Natural killer cell (primary cell): ENCODE data around the gene TAB2. TPM values are rescaled to one million over a fixed set of nuclear protein-coding genes. Genes with fewer than 3 reads are reported as not detected.
A peak's percentile ranks its signal among the peaks of the same experiment; 100 is the strongest.
"Not testable (repeated sequence)": the region's sequence is repeated elsewhere in the genome, so short reads cannot be mapped to it uniquely, and the experiment has no call there.

Experiments
- ATAC-seq, 3 donors: fragments of 150-1000 bp in 2 of 3; fragments of 200-7000 bp in 1 of 3; cut with Tn5 transposase; 1 replicate in 1 of 3; 2 replicates in 2 of 3; pipeline ENCODE4 v1.10.0; 2021; ENCODE audit warnings: mild to moderate bottlenecking in 2 of 3, moderate library complexity in 2 of 3
- DNase-seq, 2 donors: peaks; one replicate each; pipeline versions ENCODE4 v3.0.0 to v3.0.0-alpha.2; 2013 to 2021; ENCODE audit warnings: mixed read lengths in 1 of 2
- H3K27ac ChIP-seq: one replicate; pipeline ENCODE4 v1.5.1; 2013; ENCODE audit warnings: mild to moderate bottlenecking, low read length
- H3K27me3 ChIP-seq: one replicate; pipeline ENCODE4 v1.6.1; 2013; ENCODE audit warnings: low read length; ENCODE audit not compliant: control insufficient read depth, insufficient read depth
- H3K36me3 ChIP-seq: one replicate; pipeline ENCODE4 v1.6.1; 2013; ENCODE audit warnings: low read length; ENCODE audit not compliant: control insufficient read depth, insufficient read depth
- H3K4me1 ChIP-seq: one replicate; pipeline ENCODE4 v1.6.1; 2013; ENCODE audit warnings: low read length; ENCODE audit not compliant: control insufficient read depth, insufficient read depth
- H3K4me3 ChIP-seq: one replicate; pipeline ENCODE4 v1.5.1; 2013; ENCODE audit warnings: low read length
- H3K9me3 ChIP-seq: one replicate; pipeline ENCODE4 v1.6.1; 2013; ENCODE audit warnings: low read length; ENCODE audit not compliant: control insufficient read depth, insufficient read depth
- H3K27ac Mint-ChIP-seq, 2 donors: one replicate each; pipeline ENCODE4 v1.8.0; 2022; ENCODE audit warnings: mild to moderate bottlenecking in 2 of 2, mixed read lengths in 2 of 2, moderate library complexity in 1 of 2
- H3K27me3 Mint-ChIP-seq, 2 donors: one replicate each; pipeline ENCODE4 v1.8.0; 2022; ENCODE audit warnings: low read depth in 2 of 2, mixed read lengths in 2 of 2
- H3K36me3 Mint-ChIP-seq: one replicate; pipeline ENCODE4 v1.8.0; 2022; ENCODE audit warnings: mixed read lengths
- H3K4me1 Mint-ChIP-seq, 2 donors: one replicate each; pipeline ENCODE4 v1.8.0; 2022; ENCODE audit warnings: mixed read lengths in 2 of 2
- H3K4me3 Mint-ChIP-seq: one replicate; pipeline ENCODE4 v1.8.0; 2022; ENCODE audit warnings: mild to moderate bottlenecking, moderate library complexity, mixed read lengths
- H3K9me3 Mint-ChIP-seq, 2 donors: one replicate each; pipeline ENCODE4 v1.8.0; 2022; ENCODE audit warnings: mixed read lengths in 2 of 2
- CTCF ChIP-seq: fragments of 200-600 bp; IDR thresholded peaks from one replicate; pipeline ENCODE4 v1.8.0; 2022; ENCODE audit warnings: antibody characterized with exemption
- WGBS: methylation state at CpG from one replicate; pipeline ENCODE4 v1.1.7; 2013; ENCODE audit warnings: missing lambda C conversion rate; ENCODE audit not compliant: insufficient coverage; 5-methylcytosine and 5-hydroxymethylcytosine counted together
- intact Hi-C: fragments of 100-400 bp; cut with micrococcal nuclease; formaldehyde crosslinking; loops from one replicate; pipeline ENCODE4 v1.14.2; 2022
- total RNA-seq, 4 donors: library from RNA; stranded (reverse); fragments of 120-200 nt in 1 of 4; gene quantifications; one replicate each; pipeline versions ENCODE4 v1.2.3 to v1.2.4, GENCODE V29; 2013 to 2022

Gene TAB2
- total RNA-seq, 3 donors from 2014 or later (not counting 1 experiment from before 2014, with no cell fraction given) = 65.7 to 74.9 (median 68.9) TPM

- Mint-ChIP-seq H3K4me1 (peaks cover 47% of the 10 kb centered on the region in 2 donors), H3K27me3 (no peaks in the 10 kb centered on the region), H3K9me3 (no peaks in the 10 kb centered on the region), H3K36me3 (no peaks in the 10 kb centered on the region), H3K4me3 (peak overlapping the region; percentile 93), H3K27ac (peak overlapping the region; percentile 83 to 92)
- Histone ChIP-seq H3K36me3 (no peaks in the 10 kb centered on the region), H3K27ac (peak overlapping the region; percentile 82), H3K4me3 (peak overlapping the region; percentile 71), H3K9me3 (no peaks in the 10 kb centered on the region), H3K27me3 (no peaks in the 10 kb centered on the region), H3K4me1 (peaks cover 9% of the 10 kb centered on the region)
- DNase-seq (peak in 1 of 2 donors; percentile 54), ATAC-seq (no peak)
- intact Hi-C loops = loop anchor here (2.0 to 10.0 kb wide), 4 partner anchors 15 to 755 kb away; partner anchors contain the start of gene UST
- TF ChIP-seq CTCF = no peak
- WGBS = no CpG with 5 or more reads among the region's 3 CpGs
Observed at GRCh38 chr6:149319422-149319821, 1.9 kb downstream of the TAB2 start.

- H3K27me3 Mint-ChIP-seq, H3K27me3 ChIP-seq, intact Hi-C loops, DNase-seq, H3K27ac ChIP-seq, H3K4me1 ChIP-seq, H3K36me3 ChIP-seq, H3K4me3 ChIP-seq, ATAC-seq, H3K36me3 Mint-ChIP-seq, H3K9me3 ChIP-seq, H3K9me3 Mint-ChIP-seq: not testable (repeated sequence)
- H3K4me1 Mint-ChIP-seq = peaks cover 49 to 53% of the 10 kb centered on the region in 2 donors
- H3K4me3 Mint-ChIP-seq = peak overlapping the region; percentile 93
- peak overlapping the region; percentile 83 to 92 for H3K27ac Mint-ChIP-seq
- 65% methylated on average over 9 of the region's 10 CpGs for WGBS
Observed at GRCh38 chr6:149320016-149320415, 2.5 kb downstream of the TAB2 start.

- Histone ChIP-seq H3K9me3 (no peaks in the 10 kb centered on the region), H3K4me1 (peaks cover 11% of the 10 kb centered on the region), H3K4me3 (no peak overlapping the region), H3K36me3 (peaks cover 1% of the 10 kb centered on the region), H3K27ac (no peak overlapping the region), H3K27me3 (no peaks in the 10 kb centered on the region)
- TF ChIP-seq CTCF = no peak
- Mint-ChIP-seq H3K27ac (peak overlapping the region in 1 of 2 donors; percentile 72), H3K4me1 (peaks cover 49 to 54% of the 10 kb centered on the region in 2 donors), H3K27me3 (no peaks in the 10 kb centered on the region), H3K4me3 (no peak overlapping the region), H3K36me3 (no peaks in the 10 kb centered on the region), H3K9me3 (no peaks in the 10 kb centered on the region)
- DNase-seq (no peak), ATAC-seq (no peak)
- intact Hi-C loops = no loop called here
Observed at GRCh38 chr6:149320796-149321195, 3.3 kb downstream of the TAB2 start.

- H3K9me3 Mint-ChIP-seq = no peaks in the 10 kb centered on the region
- H3K27me3 Mint-ChIP-seq = no peaks in the 10 kb centered on the region
- no peak overlapping the region for H3K4me3 Mint-ChIP-seq
- Histone ChIP-seq H3K36me3 (peaks cover 2% of the 10 kb centered on the region), H3K27me3 (no peaks in the 10 kb centered on the region), H3K9me3 (no peaks in the 10 kb centered on the region), H3K4me3 (no peak overlapping the region), H3K4me1 (peaks cover 12% of the 10 kb centered on the region), H3K27ac (no peak overlapping the region)
- ATAC-seq (no peak), DNase-seq (no peak)
- 7% methylated on average over 1 of the region's 2 CpGs for WGBS
- TF ChIP-seq CTCF = no peak
- peaks cover 50 to 61% of the 10 kb centered on the region in 2 donors for H3K4me1 Mint-ChIP-seq
- intact Hi-C loops = no loop called here
- H3K27ac Mint-ChIP-seq = peak overlapping the region; percentile 32 to 56
- no peaks in the 10 kb centered on the region for H3K36me3 Mint-ChIP-seq
Observed at GRCh38 chr6:149323353-149323752, 5.8 kb downstream of the TAB2 start.
